LNCaP clone FGC (cell line): Measurements from ENCODE around the gene BHLHE40.

Experiments used
- DNase-seq: peaks from one replicate; pipeline ENCODE4 v3.0.0-alpha.2; 2011; ENCODE audit warnings: low read depth
- H3K4me3 ChIP-seq: 2 replicates; pipeline ENCODE4 v1.5.1; 2011; ENCODE audit warnings: mild to moderate bottlenecking, low read depth, low read length, control low read depth
- CTCF ChIP-seq: IDR thresholded peaks from 2 replicates; pipeline ENCODE4 v1.5.1; 2012; ENCODE audit warnings: mild to moderate bottlenecking; ENCODE audit not compliant: control insufficient read depth, insufficient read depth; ENCODE audit errors: extremely low read depth

Gene BHLHE40

DNA sequence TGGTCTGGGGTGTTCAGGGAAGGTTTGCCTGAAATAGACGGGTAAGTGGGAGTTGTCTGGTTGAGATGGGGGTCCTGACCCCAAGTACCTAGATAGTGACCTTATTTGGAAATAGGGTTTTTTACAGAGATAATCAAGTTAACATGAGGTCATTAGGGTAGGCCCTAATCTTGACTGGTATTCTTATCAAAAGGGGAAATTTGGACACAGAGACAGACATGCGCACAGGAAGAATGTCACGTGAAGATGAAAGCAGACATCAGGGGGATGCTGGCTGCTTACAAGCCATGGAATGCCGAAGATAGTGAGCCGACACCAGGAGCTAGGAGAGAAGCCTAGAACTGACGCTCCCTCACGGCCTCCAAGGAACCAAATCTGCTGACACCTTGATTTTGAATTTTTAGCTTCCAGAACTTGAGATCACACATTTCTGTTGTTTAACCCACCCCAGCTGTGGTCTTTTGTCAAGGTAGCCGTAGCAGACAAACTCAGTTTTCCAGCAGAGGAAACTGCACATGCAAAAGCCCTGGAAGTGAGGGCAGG is 17.1 kb downstream of the BHLHE40 start:
- no peak for TF ChIP-seq CTCF

GRCh38 chr3:4996771-4997291 is 17.6 kb downstream of the BHLHE40 start:
- H3K4me3 ChIP-seq, result no peak overlapping the region
- no peak for TF ChIP-seq CTCF
- DNase-seq, result no peak

More for the DNA sequence above, 17.1 kb downstream of the BHLHE40 start:
- no peak for DNase-seq
- no peak overlapping the region for H3K4me3 ChIP-seq

GRCh38 chr3:4997946-4998345 is 18.7 kb downstream of the BHLHE40 start:
- no peak for DNase-seq
- H3K4me3 ChIP-seq, result no peak overlapping the region
- TF ChIP-seq CTCF, result no peak

GRCh38 chr3:4999531-5000184 is 20.4 kb downstream of the BHLHE40 start:
- no peak for TF ChIP-seq CTCF
- H3K4me3 ChIP-seq, result no peak overlapping the region
- DNase-seq, result no peak

DNA sequence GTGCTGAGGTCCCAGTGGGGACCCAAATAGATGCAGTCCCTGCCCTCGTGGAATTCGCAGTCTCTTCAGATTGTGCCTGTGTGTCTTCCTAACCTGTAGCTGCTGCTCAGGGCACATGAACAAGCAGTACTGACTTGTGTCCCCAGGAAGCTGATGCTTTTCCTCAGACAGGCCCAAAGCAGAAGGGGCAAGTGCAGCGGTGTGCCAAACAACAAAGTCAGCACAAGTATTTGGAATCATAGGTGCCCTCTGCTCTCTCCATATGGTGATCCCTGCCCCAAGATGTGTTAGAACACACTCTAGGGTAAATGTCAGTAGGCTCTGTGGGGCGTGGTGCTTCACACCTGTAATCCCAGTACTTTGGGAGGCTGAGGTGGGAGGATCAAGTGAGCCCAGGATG is 21.9 kb downstream of the BHLHE40 start:
- TF ChIP-seq CTCF, result no peak
- DNase-seq, result no peak
- H3K4me3 ChIP-seq, result no peak overlapping the region

- DNase-seq, result no peak
- no peak overlapping the region for H3K4me3 ChIP-seq
- TF ChIP-seq CTCF, result no peak
Observed at GRCh38 chr3:5001805-5002173, 22.6 kb downstream of the BHLHE40 start.
